HG02970 (cell line): ENCODE data around the gene MIGA1.
"Not testable (repeated sequence)": the region's sequence is repeated elsewhere in the genome, so short reads cannot be mapped to it uniquely, and the experiment has no call there.

Experiments used
- ATAC-seq: cut with Tn5 transposase; IDR thresholded peaks from one replicate; pipeline ENCODE4 v1.9.1; 2021; ENCODE audit warnings: mild to moderate bottlenecking, moderate library complexity, moderate number of reproducible peaks; ENCODE audit not compliant: unreplicated experiment, low FRiP score

MIGA1 gene

GRCh38 chr1:77796695-77797405, 17.4 kb downstream of the MIGA1 start:
- ATAC-seq: no peak

DNA sequence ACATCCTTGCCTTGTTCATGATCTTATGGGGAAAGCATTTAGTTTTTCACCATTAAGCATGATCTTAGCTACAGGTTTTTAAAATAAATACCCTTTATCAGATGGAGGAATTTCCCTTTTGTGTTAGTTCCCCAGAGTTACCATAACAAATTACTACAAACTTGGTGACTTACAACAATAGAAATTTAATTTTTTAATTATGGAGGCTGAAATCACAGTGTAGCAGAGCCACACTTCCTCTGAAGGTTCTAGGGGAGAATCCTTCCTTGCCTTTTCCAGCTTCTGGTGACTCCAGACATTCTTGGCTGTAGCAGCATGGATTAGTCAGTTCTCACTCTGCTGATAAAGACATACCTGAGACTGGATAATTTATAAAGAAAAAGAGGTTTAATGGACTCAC, 18.5 kb downstream of the MIGA1 start:
- ATAC-seq: no peak

- no peak for ATAC-seq
Observed at GRCh38 chr1:77802026-77802425, 22.6 kb downstream of the MIGA1 start.

DNA sequence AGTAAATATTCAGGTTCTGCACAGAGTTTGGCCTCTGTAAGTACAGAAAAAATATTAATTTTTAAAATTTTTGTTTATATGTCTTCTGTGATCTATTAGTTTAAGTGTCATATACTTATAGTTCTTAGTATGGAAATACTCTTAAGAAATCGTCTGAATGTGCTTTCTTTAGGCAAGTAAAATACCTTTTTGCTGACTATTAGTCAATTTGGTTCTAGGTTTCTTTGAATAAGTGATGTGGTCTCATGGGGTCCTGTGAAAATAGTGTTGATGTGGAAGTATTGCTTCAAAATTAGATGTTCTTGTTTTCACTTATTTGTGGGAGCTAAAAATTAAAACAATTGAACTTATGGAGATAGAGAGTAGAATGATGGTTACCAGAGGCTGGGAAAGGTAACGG, 23.9 kb downstream of the MIGA1 start:
- no peak for ATAC-seq

- not testable (repeated sequence) for ATAC-seq
Observed at GRCh38 chr1:77809787-77810462, 30.5 kb downstream of the MIGA1 start.

DNA sequence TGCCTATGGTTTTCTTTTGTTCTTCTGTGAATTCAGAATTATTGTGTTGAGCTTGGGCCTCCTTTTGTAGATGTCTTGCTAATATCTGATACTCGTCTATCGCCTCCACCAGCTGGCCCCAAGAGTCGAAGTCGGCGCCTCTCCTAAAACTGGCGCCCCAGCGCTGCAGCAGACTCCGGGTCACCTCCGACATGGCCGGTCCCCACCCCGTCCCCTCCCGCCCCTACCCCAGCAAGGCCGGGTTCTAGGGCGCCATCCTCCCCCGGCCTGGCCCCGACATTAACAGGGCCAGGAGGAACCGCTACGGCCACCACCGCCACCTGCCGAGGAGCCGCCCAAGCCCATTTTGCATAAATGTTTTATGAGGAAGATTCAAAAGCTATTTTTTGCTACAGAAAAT, 32.1 kb downstream of the MIGA1 start:
- not testable (repeated sequence) for ATAC-seq

GRCh38 chr1:77817368-77818209, 38.1 kb downstream of the MIGA1 start:
- no peak for ATAC-seq

- no peak for ATAC-seq
Observed at GRCh38 chr1:77820121-77820520, 40.7 kb downstream of the MIGA1 start.

DNA sequence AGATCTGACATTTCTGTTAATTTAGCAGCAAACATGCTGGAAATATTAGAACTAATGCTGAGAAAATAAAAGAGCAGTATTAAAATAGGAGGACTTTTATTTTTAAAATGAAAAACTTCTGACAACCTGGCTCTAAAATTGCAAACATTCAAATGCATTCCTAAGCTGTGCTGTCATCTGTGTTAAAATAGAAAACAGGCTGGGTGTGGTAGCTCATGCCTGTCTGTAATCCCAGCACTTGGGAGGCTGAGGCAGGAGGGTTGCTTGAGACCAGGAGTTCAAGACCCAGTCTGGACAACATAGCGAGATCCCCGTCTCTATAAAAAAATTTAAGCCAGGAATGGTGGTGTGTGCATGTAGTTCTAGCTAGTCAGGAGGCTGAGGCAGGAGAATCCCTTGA, 44.6 kb downstream of the MIGA1 start:
- ATAC-seq: no peak

- no peak for ATAC-seq
Observed at GRCh38 chr1:77824694-77825093, 45.2 kb downstream of the MIGA1 start.

GRCh38 chr1:77825131-77825709, 45.8 kb downstream of the MIGA1 start:
- ATAC-seq: no peak

GRCh38 chr1:77826851-77827250, 47.4 kb downstream of the MIGA1 start:
- not testable (repeated sequence) for ATAC-seq

DNA sequence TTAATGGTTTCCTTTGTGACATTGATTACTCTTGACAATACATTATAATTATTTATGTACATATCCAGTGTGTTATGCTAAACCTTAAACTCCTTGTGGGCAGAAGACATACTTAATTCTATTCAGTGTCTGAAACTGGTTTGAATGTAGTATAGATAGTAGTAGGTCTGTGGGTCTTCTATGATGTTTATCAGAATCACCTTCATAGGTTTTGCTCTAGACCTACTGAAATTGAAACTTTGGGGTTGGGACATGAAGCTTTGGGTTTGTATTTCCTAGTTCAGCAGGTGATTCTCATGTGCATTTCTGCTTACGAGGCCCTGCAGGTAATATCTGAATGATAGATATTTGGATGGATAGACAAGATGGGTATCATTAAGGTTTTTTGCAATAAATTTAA, 48.6 kb downstream of the MIGA1 start:
- no peak for ATAC-seq

- no peak for ATAC-seq
Observed at GRCh38 chr1:77829851-77830250, 50.4 kb downstream of the MIGA1 start.

GRCh38 chr1:77830946-77831345, 51.5 kb downstream of the MIGA1 start:
- ATAC-seq: no peak

- ATAC-seq: no peak
Observed at GRCh38 chr1:77831566-77831965, 52.1 kb downstream of the MIGA1 start.

DNA sequence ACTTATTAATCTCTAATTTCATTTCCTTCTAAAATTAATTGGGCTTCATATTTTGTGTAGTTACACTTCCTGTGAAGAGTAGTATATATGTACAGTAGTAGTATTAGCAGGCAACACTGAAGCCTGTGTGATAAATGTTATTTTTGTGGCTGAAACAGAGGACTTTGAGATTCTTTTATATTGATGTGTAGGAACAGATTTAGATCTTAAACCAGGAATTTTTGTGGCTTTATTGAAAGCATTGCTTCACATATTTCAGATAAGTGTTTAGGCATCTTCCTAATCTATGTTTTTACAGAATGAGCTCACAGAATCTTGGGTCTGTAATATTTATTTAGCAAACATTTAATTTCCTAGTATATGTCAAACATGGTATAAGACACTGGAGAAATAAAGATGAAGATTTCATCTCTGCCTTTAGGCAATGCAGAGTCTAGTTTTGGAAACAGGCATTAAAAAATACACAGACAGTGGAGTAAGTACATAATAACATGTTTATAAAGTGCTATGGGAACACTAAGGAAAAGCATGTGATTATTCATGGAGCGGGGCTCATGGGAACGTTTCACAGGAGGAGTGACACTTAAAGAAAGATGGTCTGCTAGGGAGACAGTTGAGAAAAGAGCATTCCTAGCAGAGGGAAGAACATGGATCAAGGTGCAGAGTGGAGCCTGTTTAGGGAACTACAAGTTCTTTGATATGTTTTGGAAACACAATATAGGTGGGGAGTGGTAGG, 52.7 kb downstream of the MIGA1 start:
- no peak for ATAC-seq

- no peak for ATAC-seq
Observed at GRCh38 chr1:77832901-77833300, 53.5 kb downstream of the MIGA1 start.

DNA sequence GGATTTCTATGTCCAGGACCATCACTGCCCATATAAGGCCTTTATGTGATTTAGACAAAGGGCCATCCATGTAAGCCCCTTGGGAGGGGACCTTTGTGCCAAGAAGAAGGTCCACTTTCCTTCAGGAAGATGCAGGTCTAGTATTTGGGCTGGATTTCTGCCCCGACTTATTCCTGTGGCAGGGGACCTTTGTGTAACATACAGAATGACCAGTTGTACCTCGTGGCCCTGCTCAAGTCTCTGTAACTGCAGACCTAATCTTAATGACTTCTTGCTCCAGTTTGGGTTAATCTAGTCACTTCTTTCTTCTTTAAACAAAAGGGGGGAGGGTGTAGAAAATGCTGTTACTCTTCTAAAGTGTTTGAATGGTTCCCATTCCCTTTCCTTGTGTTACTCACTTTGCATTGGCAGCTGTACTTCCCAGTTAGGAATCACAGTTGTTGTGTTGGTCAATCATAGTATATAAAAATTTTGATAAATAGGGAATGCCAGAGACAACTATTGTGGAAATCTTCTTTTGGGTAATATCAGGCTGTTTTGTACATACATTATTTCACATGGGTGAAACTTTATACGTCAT, 54.2 kb downstream of the MIGA1 start:
- no peak for ATAC-seq

- no peak for ATAC-seq
Observed at GRCh38 chr1:77834771-77835334, 55.4 kb downstream of the MIGA1 start.
